Liver (tissue), 9 donors: ENCODE measurements around the gene SLC7A11. TPM values are rescaled to one million over a fixed set of nuclear protein-coding genes. Genes with fewer than 3 reads are reported as not detected.

ENCODE experiments used
- DNase-seq: peaks from one replicate; pipeline ENCODE4 v3.0.0-alpha.2; 2017; ENCODE audit warnings: low spot score
- H3K27ac ChIP-seq, 2 donors: one replicate each; pipeline ENCODE4 v1.7.0; 2013; ENCODE audit warnings: inconsistent platforms in 2 of 2, low read length in 2 of 2, control low read depth in 1 of 2, low read depth in 1 of 2, mild to moderate bottlenecking in 1 of 2
- H3K27me3 ChIP-seq, 4 donors: one replicate each; pipeline versions ENCODE4 v1.6.1 to v1.7.0; 2013; ENCODE audit warnings: low read length in 3 of 4, inconsistent platforms in 1 of 4, mild to moderate bottlenecking in 1 of 4, moderate library complexity in 1 of 4; ENCODE audit not compliant: control insufficient read depth in 4 of 4, insufficient read depth in 4 of 4
- H3K36me3 ChIP-seq, 4 donors: one replicate each; pipeline versions ENCODE4 v1.6.1 to v1.7.0; 2013; ENCODE audit warnings: low read length in 3 of 4, mild to moderate bottlenecking in 3 of 4, low read depth in 1 of 4, moderate library complexity in 1 of 4; ENCODE audit not compliant: control insufficient read depth in 4 of 4, insufficient read depth in 3 of 4
- H3K4me1 ChIP-seq, 4 donors: one replicate each; pipeline versions ENCODE4 v1.6.1 to v1.7.0; 2013; ENCODE audit warnings: low read length in 3 of 4, mild to moderate bottlenecking in 3 of 4, moderate library complexity in 1 of 4; ENCODE audit not compliant: control insufficient read depth in 4 of 4, insufficient read depth in 4 of 4
- H3K4me3 ChIP-seq, 3 donors: one replicate each; pipeline versions ENCODE4 v1.6.1 to v1.7.0; 2013; ENCODE audit warnings: low read length in 3 of 3, control low read depth in 1 of 3, low read depth in 1 of 3, mild to moderate bottlenecking in 1 of 3
- H3K9ac ChIP-seq, 2 donors: one replicate each; pipeline ENCODE4 v1.7.0; 2013; ENCODE audit warnings: low read length in 2 of 2, mild to moderate bottlenecking in 2 of 2, moderate library complexity in 2 of 2, control low read depth in 1 of 2, low read depth in 1 of 2
- H3K9me3 ChIP-seq, 4 donors: one replicate each; pipeline versions ENCODE4 v1.6.1 to v1.7.0; 2013; ENCODE audit warnings: low read length in 3 of 4; ENCODE audit not compliant: control insufficient read depth in 4 of 4
- EGR1 ChIP-seq, 2 donors: IDR thresholded peaks; 2 replicates each; pipeline ENCODE4 v1.6.1; 2016 to 2018; ENCODE audit warnings: antibody characterized with exemption in 2 of 2, low read depth in 2 of 2
- FOXA1 ChIP-seq: IDR thresholded peaks from 2 replicates; pipeline ENCODE4 v1.6.1; 2016; ENCODE audit warnings: antibody characterized with exemption
- FOXA2 ChIP-seq: IDR thresholded peaks from 2 replicates; pipeline ENCODE4 v1.6.1; 2016; ENCODE audit warnings: antibody characterized with exemption
- GABPA ChIP-seq, 2 donors: IDR thresholded peaks in 1 of 2; conservative IDR thresholded peaks in 1 of 2; 2 replicates each; pipeline ENCODE4 v1.6.1; 2016; ENCODE audit warnings: antibody characterized with exemption in 2 of 2, mild to moderate bottlenecking in 1 of 2, moderate library complexity in 1 of 2
- HNF4A ChIP-seq, 2 donors: conservative IDR thresholded peaks; 2 replicates each; pipeline ENCODE4 v1.6.1; 2016; ENCODE audit warnings: antibody characterized with exemption in 2 of 2, mild to moderate bottlenecking in 2 of 2
- HNF4G ChIP-seq: IDR thresholded peaks from 2 replicates; pipeline ENCODE4 v1.6.1; 2016; ENCODE audit warnings: antibody characterized with exemption
- JUND ChIP-seq, 2 donors: IDR thresholded peaks; 2 replicates each; pipeline ENCODE4 v1.6.1; 2016; ENCODE audit warnings: antibody characterized with exemption in 2 of 2
- NR2F2 ChIP-seq: IDR thresholded peaks from 2 replicates; pipeline ENCODE4 v1.6.1; 2016; ENCODE audit warnings: antibody characterized with exemption
- RAD21 ChIP-seq, 2 donors: IDR thresholded peaks; 2 replicates each; pipeline ENCODE4 v1.6.1; 2016; ENCODE audit warnings: antibody characterized with exemption in 2 of 2, mild to moderate bottlenecking in 2 of 2
- RXRA ChIP-seq, 2 donors: IDR thresholded peaks; 2 replicates each; pipeline ENCODE4 v1.6.1; 2017 to 2018; ENCODE audit warnings: antibody characterized with exemption in 2 of 2, mild to moderate bottlenecking in 1 of 2
- SP1 ChIP-seq: IDR thresholded peaks from 2 replicates; pipeline ENCODE4 v1.6.1; 2018; ENCODE audit warnings: antibody characterized with exemption, mild to moderate bottlenecking
- TAF1 ChIP-seq: conservative IDR thresholded peaks from 2 replicates; pipeline ENCODE4 v1.6.1; 2016; ENCODE audit warnings: antibody characterized with exemption, mild to moderate bottlenecking
- YY1 ChIP-seq: IDR thresholded peaks from 2 replicates; pipeline ENCODE4 v1.6.1; 2016; ENCODE audit warnings: antibody characterized with exemption, mild to moderate bottlenecking
- ZBTB33 ChIP-seq: IDR thresholded peaks from 2 replicates; pipeline ENCODE4 v1.6.1; 2016; ENCODE audit warnings: antibody characterized with exemption
- WGBS: extraction: QIAGEN DNeasy Blood & Tissue Kit; methylation state at CpG from one replicate; pipeline ENCODE4 v1.1.7; 2013; 5-methylcytosine and 5-hydroxymethylcytosine counted together
- polyA plus RNA-seq, 2 donors: library from polyadenylated mRNA; stranded (reverse) in 1 of 2; unstranded in 1 of 2; fragments of 200-250 nt in 1 of 2; fragments of >200 nt in 1 of 2; fragmentation: Nextera tagmentation in 1 of 2; extraction: Ambion mirVana in 1 of 2; gene quantifications; one replicate each; pipeline versions ENCODE4 v1.2.1 to v1.2.3, GENCODE V29; 2013 to 2015
- total RNA-seq, 2 donors: library from RNA; depleted of rRNA; stranded (reverse); fragments of >200 nt; gene quantifications; one replicate each; pipeline ENCODE4 v1.2.3, GENCODE V29; 2014
- TF ChIP-seq, protein P1 (sequence below): IDR thresholded peaks from 2 replicates; pipeline ENCODE4 v1.6.1; 2016; ENCODE audit warnings: antibody characterized with exemption
- TF ChIP-seq, protein P2 (sequence below): IDR thresholded peaks from 2 replicates; pipeline ENCODE4 v1.6.1; 2016; ENCODE audit warnings: antibody characterized with exemption, mild to moderate bottlenecking
- TF ChIP-seq, protein P3 (sequence below): IDR thresholded peaks from 2 replicates; pipeline ENCODE4 v1.6.1; 2016; ENCODE audit warnings: antibody characterized with exemption
- TF ChIP-seq, protein P4 (sequence below): fragments of 150-350 bp; IDR thresholded peaks from 2 replicates; pipeline ENCODE4 v1.5.1; 2017; ENCODE audit warnings: improper control_type of control experiment, low read depth, low read length; ENCODE audit not compliant: missing input control
- donor health status: healthy.
- donor health status: healthy.
- donor health status: healthy.
- donor health status: healthy.
- donor health status: healthy.

Gene SLC7A11
- total and polyA plus RNA-seq, 4 donors, result 0.02 to 1.9 (median 0.29) TPM

GRCh38 chr4:138204507-138204906, 37.6 kb downstream of the SLC7A11 start (continued):
- TF ChIP-seq, protein P1, sequence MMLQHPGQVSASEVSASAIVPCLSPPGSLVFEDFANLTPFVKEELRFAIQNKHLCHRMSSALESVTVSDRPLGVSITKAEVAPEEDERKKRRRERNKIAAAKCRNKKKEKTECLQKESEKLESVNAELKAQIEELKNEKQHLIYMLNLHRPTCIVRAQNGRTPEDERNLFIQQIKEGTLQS, result no peak
- no peak for TF ChIP-seq FOXA2

GRCh38 chr4:138202686-138203085, 39.5 kb downstream of the SLC7A11 start:
- TF ChIP-seq HNF4A (conservative IDR thresholded peaks at IDR 0.05) (no peak), ZBTB33 (no peak), HNF4G (no peak), FOXA2 (no peak), EGR1 (IDR thresholded peaks at IDR 0.05; ENCODE audit: low read depth in 2 of 2) (no peak), RXRA (IDR thresholded peaks at IDR 0.05) (no peak), FOXA1 (no peak), YY1 (no peak), RAD21 (IDR thresholded peaks at IDR 0.05) (no peak), TAF1 (no peak), JUND (IDR thresholded peaks at IDR 0.05) (no peak), GABPA (IDR thresholded peaks at IDR 0.05 in 1 of 2, conservative IDR thresholded peaks at IDR 0.05 in 1 of 2) (no peak), SP1 (no peak), NR2F2 (no peak)
- TF ChIP-seq, protein P1, result no peak
- TF ChIP-seq, protein P2, sequence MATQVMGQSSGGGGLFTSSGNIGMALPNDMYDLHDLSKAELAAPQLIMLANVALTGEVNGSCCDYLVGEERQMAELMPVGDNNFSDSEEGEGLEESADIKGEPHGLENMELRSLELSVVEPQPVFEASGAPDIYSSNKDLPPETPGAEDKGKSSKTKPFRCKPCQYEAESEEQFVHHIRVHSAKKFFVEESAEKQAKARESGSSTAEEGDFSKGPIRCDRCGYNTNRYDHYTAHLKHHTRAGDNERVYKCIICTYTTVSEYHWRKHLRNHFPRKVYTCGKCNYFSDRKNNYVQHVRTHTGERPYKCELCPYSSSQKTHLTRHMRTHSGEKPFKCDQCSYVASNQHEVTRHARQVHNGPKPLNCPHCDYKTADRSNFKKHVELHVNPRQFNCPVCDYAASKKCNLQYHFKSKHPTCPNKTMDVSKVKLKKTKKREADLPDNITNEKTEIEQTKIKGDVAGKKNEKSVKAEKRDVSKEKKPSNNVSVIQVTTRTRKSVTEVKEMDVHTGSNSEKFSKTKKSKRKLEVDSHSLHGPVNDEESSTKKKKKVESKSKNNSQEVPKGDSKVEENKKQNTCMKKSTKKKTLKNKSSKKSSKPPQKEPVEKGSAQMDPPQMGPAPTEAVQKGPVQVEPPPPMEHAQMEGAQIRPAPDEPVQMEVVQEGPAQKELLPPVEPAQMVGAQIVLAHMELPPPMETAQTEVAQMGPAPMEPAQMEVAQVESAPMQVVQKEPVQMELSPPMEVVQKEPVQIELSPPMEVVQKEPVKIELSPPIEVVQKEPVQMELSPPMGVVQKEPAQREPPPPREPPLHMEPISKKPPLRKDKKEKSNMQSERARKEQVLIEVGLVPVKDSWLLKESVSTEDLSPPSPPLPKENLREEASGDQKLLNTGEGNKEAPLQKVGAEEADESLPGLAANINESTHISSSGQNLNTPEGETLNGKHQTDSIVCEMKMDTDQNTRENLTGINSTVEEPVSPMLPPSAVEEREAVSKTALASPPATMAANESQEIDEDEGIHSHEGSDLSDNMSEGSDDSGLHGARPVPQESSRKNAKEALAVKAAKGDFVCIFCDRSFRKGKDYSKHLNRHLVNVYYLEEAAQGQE, result no peak
- TF ChIP-seq, protein P3, sequence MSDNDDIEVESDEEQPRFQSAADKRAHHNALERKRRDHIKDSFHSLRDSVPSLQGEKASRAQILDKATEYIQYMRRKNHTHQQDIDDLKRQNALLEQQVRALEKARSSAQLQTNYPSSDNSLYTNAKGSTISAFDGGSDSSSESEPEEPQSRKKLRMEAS, result no peak
- TF ChIP-seq, protein P4, sequence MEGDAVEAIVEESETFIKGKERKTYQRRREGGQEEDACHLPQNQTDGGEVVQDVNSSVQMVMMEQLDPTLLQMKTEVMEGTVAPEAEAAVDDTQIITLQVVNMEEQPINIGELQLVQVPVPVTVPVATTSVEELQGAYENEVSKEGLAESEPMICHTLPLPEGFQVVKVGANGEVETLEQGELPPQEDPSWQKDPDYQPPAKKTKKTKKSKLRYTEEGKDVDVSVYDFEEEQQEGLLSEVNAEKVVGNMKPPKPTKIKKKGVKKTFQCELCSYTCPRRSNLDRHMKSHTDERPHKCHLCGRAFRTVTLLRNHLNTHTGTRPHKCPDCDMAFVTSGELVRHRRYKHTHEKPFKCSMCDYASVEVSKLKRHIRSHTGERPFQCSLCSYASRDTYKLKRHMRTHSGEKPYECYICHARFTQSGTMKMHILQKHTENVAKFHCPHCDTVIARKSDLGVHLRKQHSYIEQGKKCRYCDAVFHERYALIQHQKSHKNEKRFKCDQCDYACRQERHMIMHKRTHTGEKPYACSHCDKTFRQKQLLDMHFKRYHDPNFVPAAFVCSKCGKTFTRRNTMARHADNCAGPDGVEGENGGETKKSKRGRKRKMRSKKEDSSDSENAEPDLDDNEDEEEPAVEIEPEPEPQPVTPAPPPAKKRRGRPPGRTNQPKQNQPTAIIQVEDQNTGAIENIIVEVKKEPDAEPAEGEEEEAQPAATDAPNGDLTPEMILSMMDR, result no peak
- Histone ChIP-seq H3K9ac (no peak overlapping the region), H3K4me3 (no peak overlapping the region), H3K9me3 (no peaks in the 10 kb centered on the region), H3K27me3 (no peaks in the 10 kb centered on the region), H3K4me1 (peaks cover 0 to 3% (median under 1%) of the 10 kb centered on the region in 4 donors), H3K36me3 (no peaks in the 10 kb centered on the region), H3K27ac (no peak overlapping the region)
- WGBS, result 82% methylated on average over 2 of the region's 2 CpGs
- DNase-seq, result no peak
